IMR-90 (cell line): ENCODE data around the gene KDM2A. TPM values are rescaled to one million over a fixed set of nuclear protein-coding genes. Genes with fewer than 3 reads are reported as not detected.

Experiments used
- ATAC-seq: fragments of 200-7000 bp; cut with Tn5 transposase; 2 replicates; pipeline ENCODE4 v1.9.1; 2020; ENCODE audit warnings: low read depth, mild to moderate bottlenecking, moderate library complexity
- Bru-seq: library from RNA; stranded (reverse); fragments of 400-500 nt; gene quantifications from one replicate; lab custom pipeline; 2021; lab: Mats Ljungman, UMichigan
- BruChase-seq, 2 experiments: library from RNA; stranded (reverse); fragments of 400-500 nt; gene quantifications; one replicate each; lab custom pipeline; 2021; lab: Mats Ljungman, UMichigan
- BruUV-seq: library from RNA; stranded (reverse); fragments of 400-500 nt; replicated peaks from 2 replicates; lab custom pipeline; 2021; lab: Mats Ljungman, UMichigan
- CTCF ChIA-PET: fragments of 300-600 bp; formaldehyde crosslinking; extraction: SDS; loops from one replicate; lab custom pipeline; 2021; ENCODE audit warnings: antibody characterized with exemption; lab: Yijun Ruan, JAX
- POLR2A ChIA-PET: fragments of 300-600 bp; sonication (Branson Sonifier 250); formaldehyde crosslinking; loops from one replicate; lab custom pipeline; 2022; ENCODE audit warnings: antibody characterized with exemption; ENCODE audit not compliant: unreplicated experiment; lab: Charles Lee
- DNase-seq: peaks from one replicate; pipeline ENCODE4 v3.0.0; 2013
- H2AFZ ChIP-seq: replicated peaks from 2 replicates; pipeline ENCODE3; 2013; ENCODE audit warnings: low read length, mild to moderate bottlenecking; ENCODE audit not compliant: poor library complexity
- H2AK5ac ChIP-seq: 2 replicates; pipeline ENCODE4 v1.6.1; 2013; ENCODE audit warnings: low read depth, low read length, inconsistent platforms
- H2AK9ac ChIP-seq: replicated peaks from 2 replicates; pipeline ENCODE3; 2013; ENCODE audit warnings: mild to moderate bottlenecking, low read depth, low read length, moderate library complexity; ENCODE audit not compliant: poor library complexity
- H2BK120ac ChIP-seq: 2 replicates; pipeline ENCODE4 v1.6.1; 2013; ENCODE audit warnings: low read depth, low read length, inconsistent platforms
- H2BK15ac ChIP-seq: 3 replicates; pipeline ENCODE4 v1.6.1; 2013; ENCODE audit warnings: low read depth, low read length, inconsistent platforms
- H2BK20ac ChIP-seq: 2 replicates; pipeline ENCODE4 v1.6.1; 2013; ENCODE audit warnings: low read depth, mild to moderate bottlenecking, inconsistent platforms, low read length, moderate library complexity
- H2BK5ac ChIP-seq: 2 replicates; pipeline ENCODE4 v1.6.1; 2013; ENCODE audit warnings: mild to moderate bottlenecking, low read depth, low read length, inconsistent platforms; ENCODE audit not compliant: poor library complexity, severe bottlenecking
- H3K14ac ChIP-seq: replicated peaks from 2 replicates; pipeline ENCODE4 v1.6.1; 2013; ENCODE audit warnings: low read depth, low read length, inconsistent platforms
- H3K18ac ChIP-seq: 2 replicates; pipeline ENCODE4 v1.6.1; 2013; ENCODE audit warnings: low read depth, low read length, control low read depth
- H3K23ac ChIP-seq: 2 replicates; pipeline ENCODE4 v1.6.1; 2013; ENCODE audit warnings: low read depth, low read length, inconsistent platforms
- H3K27ac ChIP-seq: 2 replicates; pipeline ENCODE4 v1.5.1; 2013; ENCODE audit warnings: mild to moderate bottlenecking, control low read depth, low read length; ENCODE audit not compliant: insufficient read depth
- H3K27me3 ChIP-seq: 2 replicates; pipeline ENCODE4 v1.6.1; 2013; ENCODE audit warnings: low read length; ENCODE audit not compliant: control insufficient read depth, insufficient read depth
- H3K36me3 ChIP-seq: 2 replicates; pipeline ENCODE4 v1.6.1; 2013; ENCODE audit warnings: low read length, mixed read lengths; ENCODE audit not compliant: control insufficient read depth, insufficient read depth
- H3K4ac ChIP-seq: 2 replicates; pipeline ENCODE4 v1.6.1; 2013; ENCODE audit warnings: low read depth, low read length, inconsistent platforms
- H3K4me1 ChIP-seq: 2 replicates; pipeline ENCODE4 v1.6.1; 2013; ENCODE audit warnings: low read length, mixed read lengths; ENCODE audit not compliant: control insufficient read depth, insufficient read depth
- H3K4me2 ChIP-seq: 2 replicates; pipeline ENCODE4 v1.6.1; 2013; ENCODE audit warnings: low read depth, mild to moderate bottlenecking, control low read depth, low read length, moderate library complexity
- H3K4me3 ChIP-seq: 2 replicates; pipeline ENCODE4 v1.5.1; 2013; ENCODE audit warnings: low read depth, mild to moderate bottlenecking, control low read depth, low read length, moderate library complexity; ENCODE audit not compliant: insufficient read depth
- H3K56ac ChIP-seq: 2 replicates; pipeline ENCODE4 v1.6.1; 2013; ENCODE audit warnings: low read length, inconsistent platforms; ENCODE audit not compliant: insufficient read depth; ENCODE audit errors: extremely low read depth
- H3K79me1 ChIP-seq, 2 experiments: 2 replicates each; pipeline ENCODE4 v1.6.1; 2013; ENCODE audit warnings: low read length in 2 of 2, inconsistent platforms in 1 of 2, low read depth in 1 of 2
- H3K9ac ChIP-seq: 2 replicates; pipeline ENCODE4 v1.6.1; 2013; ENCODE audit warnings: low read depth, low read length, control low read depth
- H3K9me1 ChIP-seq: 2 replicates; pipeline ENCODE4 v1.6.1; 2013; ENCODE audit warnings: low read length, inconsistent platforms; ENCODE audit not compliant: insufficient read depth
- H3K9me3 ChIP-seq: 2 replicates; pipeline ENCODE4 v1.6.1; 2013; ENCODE audit warnings: low read length; ENCODE audit not compliant: control insufficient read depth, insufficient read depth
- H4K20me1 ChIP-seq: 2 replicates; pipeline ENCODE4 v1.6.1; 2013; ENCODE audit warnings: low read length, inconsistent platforms; ENCODE audit not compliant: insufficient read depth
- H4K5ac ChIP-seq: 2 replicates; pipeline ENCODE4 v1.6.1; 2013; ENCODE audit warnings: mild to moderate bottlenecking, low read depth, low read length, control low read depth
- H4K8ac ChIP-seq, 2 experiments: 2 replicates each; pipeline ENCODE4 v1.6.1; 2013; ENCODE audit warnings: low read depth in 2 of 2, low read length in 2 of 2, control low read depth in 1 of 2, inconsistent platforms in 1 of 2
- H4K91ac ChIP-seq: 2 replicates; pipeline ENCODE4 v1.6.1; 2013; ENCODE audit warnings: low read depth, low read length, inconsistent platforms; ENCODE audit not compliant: insufficient read depth
- BHLHE40 ChIP-seq: fragments of 150-350 bp; IDR thresholded peaks from 2 replicates; pipeline ENCODE4 v1.6.1; 2016; ENCODE audit warnings: mild to moderate bottlenecking, low read depth, low read length
- MAFK ChIP-seq: IDR thresholded peaks from 2 replicates; pipeline ENCODE4 v1.6.1; 2012; ENCODE audit warnings: low read depth, low read length, improper control_type of control experiment
- MAZ ChIP-seq: IDR thresholded peaks from 2 replicates; pipeline ENCODE4 v1.6.1; 2012; ENCODE audit warnings: low read depth, mild to moderate bottlenecking, low read length, improper control_type of control experiment, moderate library complexity, borderline replicate concordance
- POLR2A ChIP-seq: IDR thresholded peaks from 2 replicates; pipeline ENCODE4 v1.6.1; 2012; ENCODE audit warnings: mild to moderate bottlenecking, low read depth, low read length
- WGBS, 2 experiments: methylation state at CpG; one replicate each; pipeline versions ENCODE4 v1.1.5 to v1.1.7; 2013; ENCODE audit warnings: missing lambda C conversion rate in 2 of 2; ENCODE audit not compliant: insufficient read length in 1 of 2; ENCODE audit errors: extremely low coverage in 2 of 2; 5-methylcytosine and 5-hydroxymethylcytosine counted together
- dilution Hi-C: fragments of 300-500 bp; cut with HindIII; formaldehyde crosslinking; loops from one replicate; pipeline ENCODE4 v1.14.3; 2018; ENCODE audit warnings: low sequenced_read_pairs; ENCODE audit not compliant: unreplicated experiment
- in situ Hi-C: fragments of 300-500 bp; cut with MboI; formaldehyde crosslinking; loops from 3 replicates; pipeline ENCODE4 v1.14.3; 2019; ENCODE audit warnings: low sequenced_read_pairs, inconsistent platforms, mixed read lengths
- intact Hi-C: fragments of 100-400 bp; cut with micrococcal nuclease; formaldehyde crosslinking; loops from 2 replicates; pipeline ENCODE4 v1.10.0; 2022
- long read RNA-seq: library from polyadenylated mRNA; unstranded; transcript quantifications from one replicate; pipeline ENCODE4 v2.0.0, GENCODE V29; 2021; ENCODE audit not compliant: unreplicated experiment
- polyA plus RNA-seq, 3 experiments: library from polyadenylated mRNA; depleted of rRNA; stranded (reverse); fragments of >200 nt; gene quantifications; 2 replicates each; pipeline ENCODE4 v1.2.3, GENCODE V29; 2012; ENCODE audit warnings: low replicate concordance in 1 of 3
- total RNA-seq: library from RNA; depleted of rRNA; stranded (reverse); fragments of >200 nt; gene quantifications from 2 replicates; pipeline ENCODE4 v1.2.3, GENCODE V29; 2012; rRNA removed
- TF ChIP-seq, protein P1 (sequence below): conservative IDR thresholded peaks from 2 replicates; pipeline ENCODE4 v1.5.1; 2012; ENCODE audit warnings: mild to moderate bottlenecking, low read depth, low read length, improper control_type of control experiment

Gene KDM2A
- total RNA-seq = 26.7 and 27.8 TPM in 2 replicates
- 42.6 and 47.5 TPM in 2 replicates for polyA plus RNA-seq (2012; rRNA removed)
- polyA plus RNA-seq (2012; cell fraction: cytosol; rRNA removed) = 21.5 and 29.5 TPM in 2 replicates
- 160 and 177 TPM in 2 replicates for polyA plus RNA-seq (2012; cell fraction: nucleus; rRNA removed; ENCODE audit: low replicate concordance)
- Bru-seq, nascent RNA = percentile 90 among the genes with signal in this experiment
- percentile 95 among the genes with signal in this experiment for BruChase-seq, experiment 1, labeled RNA remaining after a 6-hour chase
- percentile 89 among the genes with signal in this experiment for BruChase-seq, experiment 2, labeled RNA remaining after a 2-hour chase
- long read RNA-seq, full-length matches to known transcripts = 2 of 24 reads
- long read RNA-seq, partial matches to known transcripts = 2 of 24 reads
- long read RNA-seq, other reads (novel, unspliced or antisense) = 20 of 24 reads

DNA sequence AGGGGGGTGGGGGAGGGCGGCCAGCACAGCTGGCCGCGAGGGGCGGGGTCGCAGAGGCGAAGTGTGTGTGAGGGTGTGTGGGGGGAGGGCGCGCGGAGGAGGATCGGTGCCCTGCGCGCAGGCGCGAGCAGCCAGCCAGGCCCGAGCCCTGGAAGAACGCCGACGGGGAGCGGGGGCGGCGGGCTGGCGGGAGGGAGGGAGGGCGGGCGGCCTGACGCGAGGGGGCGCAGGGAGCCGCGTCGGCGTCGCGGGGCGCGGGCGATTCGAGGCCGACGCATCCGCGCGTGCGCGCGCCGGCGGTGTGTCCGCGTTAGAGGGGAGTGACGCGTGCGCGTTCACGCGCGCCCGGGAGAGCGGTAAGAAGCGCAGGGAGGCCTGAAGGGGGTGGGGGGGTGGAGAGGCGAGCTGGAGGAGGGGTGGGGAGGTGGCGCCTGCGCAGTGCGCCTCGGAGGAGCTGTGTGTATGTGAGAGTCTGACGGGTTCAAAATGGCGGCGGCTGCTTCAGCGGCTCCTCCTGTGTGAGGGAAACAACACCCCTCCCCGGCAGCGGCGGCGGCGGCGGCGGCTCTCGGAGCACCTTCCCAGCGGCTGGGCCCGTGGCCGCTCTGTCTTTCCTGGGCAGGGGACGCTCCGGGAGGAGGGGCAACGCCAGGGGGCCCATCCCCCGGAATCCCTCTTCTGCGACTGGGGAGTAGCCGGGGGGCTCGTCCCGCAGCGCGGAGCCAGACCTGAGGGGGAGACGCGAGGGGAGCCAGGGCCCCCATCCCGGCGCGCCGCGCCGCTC, at the start of gene KDM2A:
Gene KDM2A (plus strand): TSS at position 463 of the 784 bp plus-strand sequence. CDS start 2,054 bp downstream, outside the sequence.
- Histone ChIP-seq H3K4ac (peak within 1 kb of the TSS; percentile 87), H3K18ac (peak within 1 kb of the TSS; percentile 91), H2BK20ac (no peak within 1 kb of the TSS), H3K27ac (peak within 1 kb of the TSS; percentile 95), H2AK9ac (peak within 1 kb of the TSS; percentile 100), H3K9ac (peak within 1 kb of the TSS; percentile 96), H4K8ac (peak within 1 kb of the TSS; percentile 91 to 98), H2BK5ac (peak within 1 kb of the TSS; percentile 79), H3K56ac (peak within 1 kb of the TSS; percentile 97; the same call in 1 of the 2 replicates), H3K27me3 (no peaks in the 10 kb centered on the region), H3K36me3 (peaks cover 5% of the 10 kb centered on the region), H3K9me3 (no peaks in the 10 kb centered on the region), H3K4me2 (peak within 1 kb of the TSS; percentile 71), H4K91ac (peak within 1 kb of the TSS; percentile 85), H3K14ac (peak within 1 kb of the TSS; percentile 90), H3K4me3 (peak within 1 kb of the TSS; percentile 99), H3K4me1 (peaks cover 8% of the 10 kb centered on the region), H2AK5ac (peak within 1 kb of the TSS; percentile 45; the same call in 1 of the 2 replicates), H4K20me1 (peaks cover 38% of the 10 kb centered on the region), H3K79me1 (peaks cover 0 to 14% of the 10 kb centered on the region in 2 experiments; a peak in 1 of 4 replicates), H3K23ac (peak within 1 kb of the TSS; percentile 99), H2BK15ac (no peak within 1 kb of the TSS), H2BK120ac (peak within 1 kb of the TSS; percentile 70), H2AFZ (peak within 1 kb of the TSS; percentile 97), H3K9me1 (no peaks in the 10 kb centered on the region; the same call in 1 of the 2 replicates), H4K5ac (peak within 1 kb of the TSS; percentile 100)
- ChIA-PET CTCF (no interaction called here), POLR2A (interaction anchor here (0.6 kb wide), 1 partner anchor 27 kb away, joined by 4 read pairs; no protein-coding TSS in a partner anchor)
- ATAC-seq = peak; percentile 92
- peak; percentile 99 for DNase-seq
- dilution Hi-C loops = no loop called here
- no TSS peak for BruUV-seq
- intact Hi-C loops = no loop called here
- WGBS, 2 experiments = 0% methylated on average over 27 of the region's 97 CpGs; no CpG with 5 or more reads in 1 of the 2 experiments
- in situ Hi-C loops = no loop called here
- TF ChIP-seq MAFK (no peak), BHLHE40 (no peak), MAZ (peak; percentile 91; the same call in 1 of the 2 replicates), POLR2A (peak; percentile 70)
- TF ChIP-seq, protein P1, sequence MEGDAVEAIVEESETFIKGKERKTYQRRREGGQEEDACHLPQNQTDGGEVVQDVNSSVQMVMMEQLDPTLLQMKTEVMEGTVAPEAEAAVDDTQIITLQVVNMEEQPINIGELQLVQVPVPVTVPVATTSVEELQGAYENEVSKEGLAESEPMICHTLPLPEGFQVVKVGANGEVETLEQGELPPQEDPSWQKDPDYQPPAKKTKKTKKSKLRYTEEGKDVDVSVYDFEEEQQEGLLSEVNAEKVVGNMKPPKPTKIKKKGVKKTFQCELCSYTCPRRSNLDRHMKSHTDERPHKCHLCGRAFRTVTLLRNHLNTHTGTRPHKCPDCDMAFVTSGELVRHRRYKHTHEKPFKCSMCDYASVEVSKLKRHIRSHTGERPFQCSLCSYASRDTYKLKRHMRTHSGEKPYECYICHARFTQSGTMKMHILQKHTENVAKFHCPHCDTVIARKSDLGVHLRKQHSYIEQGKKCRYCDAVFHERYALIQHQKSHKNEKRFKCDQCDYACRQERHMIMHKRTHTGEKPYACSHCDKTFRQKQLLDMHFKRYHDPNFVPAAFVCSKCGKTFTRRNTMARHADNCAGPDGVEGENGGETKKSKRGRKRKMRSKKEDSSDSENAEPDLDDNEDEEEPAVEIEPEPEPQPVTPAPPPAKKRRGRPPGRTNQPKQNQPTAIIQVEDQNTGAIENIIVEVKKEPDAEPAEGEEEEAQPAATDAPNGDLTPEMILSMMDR = peak; percentile 22; the same call in 1 of the 2 replicates
